GM12892 (cell line): ENCODE results near the gene MMP24OS.

Source experiments
- POLR2A ChIP-seq: IDR thresholded peaks from 2 replicates; pipeline ENCODE4 v1.6.1; 2011; ENCODE audit warnings: low read depth, low read length, control low read depth
- POLR2AphosphoS5 ChIP-seq: IDR thresholded peaks from 2 replicates; pipeline ENCODE4 v1.6.1; 2011; ENCODE audit warnings: low read depth, low read length, control low read depth
- TAF1 ChIP-seq: IDR thresholded peaks from 2 replicates; pipeline ENCODE4 v1.6.1; 2011; ENCODE audit warnings: low read depth, mild to moderate bottlenecking, control low read depth, low read length, borderline replicate concordance

DNA sequence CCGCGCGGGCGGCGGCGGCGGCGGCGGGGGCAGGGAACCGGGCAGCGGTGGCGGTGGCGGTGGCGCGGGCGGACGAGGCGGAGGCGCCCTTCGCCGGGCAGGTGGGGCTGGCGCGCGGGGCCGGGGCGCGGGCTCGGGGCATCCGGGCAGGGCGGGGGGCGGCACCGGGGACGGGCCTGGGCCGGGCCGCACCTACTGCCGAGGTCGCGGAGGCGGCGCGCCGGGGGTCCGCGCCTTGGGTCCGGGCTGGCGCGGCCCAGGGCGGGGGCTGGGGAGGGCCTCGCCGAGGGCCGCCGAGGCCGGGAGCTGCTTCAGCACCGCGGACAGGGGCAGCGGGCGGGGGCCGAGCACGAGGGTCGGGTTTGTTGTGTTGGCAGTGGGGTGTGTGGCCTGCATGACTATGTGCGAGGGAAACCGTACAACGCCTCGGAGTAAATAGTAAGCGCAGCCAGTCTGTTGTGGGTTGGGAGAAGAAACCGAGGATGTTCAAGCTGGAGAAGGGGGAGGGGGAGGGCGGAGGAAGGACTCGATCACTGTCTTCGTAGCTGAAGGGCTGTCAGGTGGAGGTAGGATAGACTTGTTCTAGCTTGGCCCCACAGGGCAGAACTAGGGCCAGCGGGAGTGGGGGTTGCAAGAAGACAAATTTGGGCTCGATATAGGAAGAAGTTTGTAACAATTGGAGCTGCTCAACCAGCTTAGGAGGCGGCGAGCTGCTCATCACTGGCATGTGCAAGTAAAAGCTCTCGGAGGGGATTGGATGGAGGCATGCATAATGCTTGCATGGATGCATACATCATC is 50.8 kb downstream of the MMP24OS start:
- TF ChIP-seq POLR2AphosphoS5 (no peak), POLR2A (no peak), TAF1 (no peak)
